Activated CD8-positive, alpha-beta memory T cell treated with anti-CD3 and anti-CD28 coated beads for 4 hours (primary cell): Measurements from ENCODE around the gene SUGCT.

Experiments used
- DNase-seq, 2 donors: peaks; one replicate each; pipeline ENCODE4 v3.0.0-alpha.2; 2020; ENCODE audit warnings: low read depth in 2 of 2

The SUGCT gene

GRCh38 chr7:40520986-40521738 lies 386.4 kb downstream of the SUGCT start:
- DNase-seq = no peak

- no peak for DNase-seq
Measured at GRCh38 chr7:40525764-40526163, 391.0 kb downstream of the SUGCT start.

- no peak for DNase-seq
Measured at GRCh38 chr7:40526951-40527715, 392.3 kb downstream of the SUGCT start.

- DNase-seq = no peak
Measured at GRCh38 chr7:40527723-40528122, 392.9 kb downstream of the SUGCT start.

GRCh38 chr7:40530292-40530691 lies 395.5 kb downstream of the SUGCT start:
- no peak for DNase-seq

GRCh38 chr7:40531956-40532355 lies 397.2 kb downstream of the SUGCT start:
- no peak for DNase-seq

GRCh38 chr7:40535678-40536077 lies 400.9 kb downstream of the SUGCT start:
- DNase-seq = no peak

GRCh38 chr7:40536421-40536820 lies 401.6 kb downstream of the SUGCT start:
- no peak for DNase-seq

GRCh38 chr7:40538281-40538680 lies 403.5 kb downstream of the SUGCT start:
- DNase-seq = no peak

GRCh38 chr7:40541336-40541735 lies 406.5 kb downstream of the SUGCT start:
- no peak for DNase-seq

GRCh38 chr7:40542982-40543741 lies 408.4 kb downstream of the SUGCT start:
- DNase-seq = no peak

- DNase-seq = no peak
Measured at GRCh38 chr7:40544221-40544723, 409.5 kb downstream of the SUGCT start.

- no peak for DNase-seq
Measured at GRCh38 chr7:40544871-40545303, 410.1 kb downstream of the SUGCT start.

- no peak for DNase-seq
Measured at GRCh38 chr7:40545739-40546138, 410.9 kb downstream of the SUGCT start.

GRCh38 chr7:40546616-40547501 lies 412.1 kb downstream of the SUGCT start:
- no peak for DNase-seq

GRCh38 chr7:40549372-40550039 lies 414.7 kb downstream of the SUGCT start:
- no peak for DNase-seq

- no peak for DNase-seq
Measured at GRCh38 chr7:40551685-40552576, 417.1 kb downstream of the SUGCT start.

- DNase-seq = no peak
Measured at GRCh38 chr7:40560672-40561071, 425.9 kb downstream of the SUGCT start.

GRCh38 chr7:40566879-40567278 lies 432.1 kb downstream of the SUGCT start:
- no peak for DNase-seq

- DNase-seq = no peak
Measured at GRCh38 chr7:40569326-40569725, 434.5 kb downstream of the SUGCT start.
